SK-N-SH (cell line): ENCODE data around the gene WDR46. TPM values are rescaled to one million over a fixed set of nuclear protein-coding genes. Genes with fewer than 3 reads are reported as not detected.

Experiments
- CTCF ChIA-PET: fragments of 300-600, 350-600 bp; formaldehyde crosslinking; extraction: SDS; loops from one replicate; lab custom pipeline; 2021; lab: Yijun Ruan, JAX
- POLR2A ChIA-PET: fragments of 350-600 bp; sonication (Branson Sonifier 250); formaldehyde crosslinking; extraction: SDS; loops from one replicate; lab custom pipeline; 2020; ENCODE audit warnings: antibody characterized with exemption, inconsistent platforms; lab: Yijun Ruan, JAX
- DNase-seq: peaks from one replicate; pipeline ENCODE4 v3.0.0; 2012
- H2AFZ ChIP-seq: fragments of 200-600 bp; sonication (generic); 2 replicates; pipeline ENCODE4 v1.8.1; 2016; ENCODE audit warnings: antibody characterized with exemption, mild to moderate bottlenecking, low read depth
- H3F3A ChIP-seq: fragments of 200-600 bp; sonication (generic); replicated peaks from 2 replicates; pipeline ENCODE3; 2016; ENCODE audit warnings: antibody characterized with exemption, mild to moderate bottlenecking; ENCODE audit not compliant: insufficient read depth
- H3K27ac ChIP-seq, 2 experiments: fragments of 200-500 bp in 1 of 2; fragments of 200-600 bp in 1 of 2; sonication (Bioruptor generic) in 1 of 2; sonication (generic), shearing (Covaris generic) in 1 of 2; 2 replicates each; pipeline versions ENCODE4 v1.5.1 to v1.6.1; 2014 to 2016; ENCODE audit warnings: low read depth in 2 of 2, inconsistent platforms in 1 of 2, low read length in 1 of 2, mild to moderate bottlenecking in 1 of 2, mixed read lengths in 1 of 2
- H3K27me3 ChIP-seq: fragments of 200-600 bp; sonication (generic), shearing (Covaris generic); 2 replicates; pipeline ENCODE4 v1.6.1; 2016; ENCODE audit warnings: mixed run types; ENCODE audit not compliant: insufficient read depth
- H3K36me3 ChIP-seq, 2 experiments: fragments of 200-500 bp in 1 of 2; fragments of 200-600 bp in 1 of 2; sonication (Bioruptor generic) in 1 of 2; sonication (generic) in 1 of 2; replicated peaks in 1 of 2; 2 replicates each; pipeline versions ENCODE3 to v1.5.1; 2014 to 2016; ENCODE audit warnings: low read length in 1 of 2, mild to moderate bottlenecking in 1 of 2; ENCODE audit not compliant: insufficient read depth in 2 of 2, control insufficient read depth in 1 of 2
- H3K4me1 ChIP-seq, 2 experiments: fragments of 200-500 bp in 1 of 2; fragments of 200-600 bp in 1 of 2; sonication (Bioruptor generic) in 1 of 2; sonication (generic), shearing (Covaris generic) in 1 of 2; 2 replicates each; pipeline versions ENCODE4 v1.5.1 to v1.6.1; 2014 to 2016; ENCODE audit warnings: low read depth in 1 of 2, low read length in 1 of 2, mixed run types in 1 of 2; ENCODE audit not compliant: insufficient read depth in 2 of 2, control insufficient read depth in 1 of 2
- H3K4me2 ChIP-seq: fragments of 200-600 bp; sonication (generic), shearing (Covaris generic); 2 replicates; pipeline ENCODE4 v1.6.1; 2017; ENCODE audit warnings: mixed run types
- H3K4me3 ChIP-seq, 2 experiments: fragments of 200-500 bp in 1 of 2; fragments of 200-600 bp in 1 of 2; sonication (Bioruptor generic) in 1 of 2; sonication (generic), shearing (Covaris generic) in 1 of 2; 2 replicates each; pipeline versions ENCODE4 v1.5.1 to v1.8.1; 2014 to 2016; ENCODE audit warnings: low read depth in 2 of 2, inconsistent platforms in 1 of 2, low read length in 1 of 2, mild to moderate bottlenecking in 1 of 2, mixed read lengths in 1 of 2, moderate library complexity in 1 of 2
- H3K79me2 ChIP-seq: fragments of 200-600 bp; sonication (generic); 2 replicates; pipeline ENCODE4 v1.8.1; 2017; ENCODE audit warnings: mild to moderate bottlenecking; ENCODE audit not compliant: insufficient read depth
- H3K9ac ChIP-seq: fragments of 200-600 bp; sonication (generic); 2 replicates; pipeline ENCODE4 v1.6.1; 2017; ENCODE audit warnings: mixed run types
- H3K9me2 ChIP-seq: fragments of 200-600 bp; sonication (generic); 2 replicates; pipeline ENCODE4 v1.6.1; 2017; ENCODE audit warnings: mixed run types
- H3K9me3 ChIP-seq: fragments of 200-600 bp; sonication (generic); 2 replicates; pipeline ENCODE4 v1.6.1; 2017; ENCODE audit warnings: mixed run types, mild to moderate bottlenecking, moderate library complexity
- H4K20me1 ChIP-seq: fragments of 200-600 bp; sonication (generic); 2 replicates; pipeline ENCODE4 v1.6.1; 2017; ENCODE audit warnings: mild to moderate bottlenecking, mixed run types; ENCODE audit not compliant: insufficient read depth
- CHD2 ChIP-seq: fragments of 150-350 bp; IDR thresholded peaks from 2 replicates; pipeline ENCODE4 v1.6.1; 2018; ENCODE audit warnings: low read length; ENCODE audit not compliant: partially characterized antibody
- ELF1 ChIP-seq: IDR thresholded peaks from 2 replicates; pipeline ENCODE4 v1.4.0; 2012
- FOXJ3 ChIP-seq: sonication (generic); formaldehyde crosslinking; IDR thresholded peaks from 2 replicates; pipeline ENCODE4 v1.5.1; 2020; ENCODE audit warnings: mild to moderate bottlenecking, missing genetic modification reagents
- IRF3 ChIP-seq: fragments of 150-350 bp; IDR thresholded peaks from 2 replicates; pipeline ENCODE4 v1.6.1; 2016; ENCODE audit warnings: mild to moderate bottlenecking, low read depth, low read length
- JUND ChIP-seq: IDR thresholded peaks from 2 replicates; pipeline ENCODE4 v1.4.0; 2012
- MEF2A ChIP-seq: IDR thresholded peaks from 2 replicates; pipeline ENCODE4 v1.4.0; 2012; ENCODE audit warnings: low read depth, borderline replicate concordance
- MXI1 ChIP-seq: IDR thresholded peaks from 2 replicates; pipeline ENCODE4 v1.6.1; 2012; ENCODE audit warnings: mild to moderate bottlenecking, low read depth, low read length, improper control_type of control experiment
- NFIC ChIP-seq: IDR thresholded peaks from 2 replicates; pipeline ENCODE4 v1.4.0; 2012; ENCODE audit warnings: borderline replicate concordance
- NRF1 ChIP-seq: IDR thresholded peaks from 2 replicates; pipeline ENCODE4 v1.6.1; 2012; ENCODE audit warnings: low read depth, mild to moderate bottlenecking, low read length
- PBX3 ChIP-seq: IDR thresholded peaks from 2 replicates; pipeline ENCODE4; 2012
- POLR2AphosphoS5 ChIP-seq: IDR thresholded peaks from 2 replicates; pipeline ENCODE4 v1.6.1; 2012; ENCODE audit warnings: low read depth, low read length
- RCOR1 ChIP-seq: fragments of 150-350 bp; IDR thresholded peaks from 2 replicates; pipeline ENCODE4 v1.6.1; 2017; ENCODE audit warnings: antibody characterized with exemption, low read length
- SIN3A ChIP-seq: IDR thresholded peaks from 2 replicates; pipeline ENCODE4 v1.6.1; 2012; ENCODE audit warnings: low read depth, mild to moderate bottlenecking, low read length, moderate library complexity, borderline replicate concordance
- SMC3 ChIP-seq: IDR thresholded peaks from 2 replicates; pipeline ENCODE4 v1.6.1; 2012; ENCODE audit warnings: low read depth, low read length, improper control_type of control experiment
- TAF1 ChIP-seq: IDR thresholded peaks from 2 replicates; pipeline ENCODE4 v1.6.1; 2012; ENCODE audit warnings: low read depth, mild to moderate bottlenecking, low read length, moderate library complexity, borderline replicate concordance
- TEAD4 ChIP-seq: IDR thresholded peaks from 2 replicates; pipeline ENCODE4 v1.4.0; 2012; ENCODE audit warnings: mild to moderate bottlenecking, borderline replicate concordance; ENCODE audit not compliant: insufficient read depth
- WGBS: methylation state at CpG from one replicate; pipeline ENCODE4 v1.1.6; 2017; ENCODE audit warnings: low lambda C conversion rate; 5-methylcytosine and 5-hydroxymethylcytosine counted together
- polyA plus RNA-seq, 3 experiments: library from polyadenylated mRNA; depleted of rRNA; stranded (reverse); fragments of >200 nt; gene quantifications; 2 replicates each; pipeline ENCODE4 v1.2.3, GENCODE V29; 2012
- TF ChIP-seq, protein P1 (sequence below): IDR thresholded peaks from 2 replicates; pipeline ENCODE4 v1.4.0; 2012; ENCODE audit warnings: low read depth, borderline replicate concordance
- TF ChIP-seq, protein P2 (sequence below): IDR thresholded peaks from 2 replicates; pipeline ENCODE4 v1.4.0; 2012; ENCODE audit warnings: low read depth, borderline replicate concordance

Gene WDR46
- polyA plus RNA-seq, 1 of the 3 experiments (the other 2 are of a cell fraction), result 153 TPM

GRCh38 chr6:33320315-33321181, 31.5 kb upstream of the WDR46 start (continued):
- TF ChIP-seq PBX3 (no peak), TAF1 (no peak), IRF3 (no peak), CHD2 (no peak), SMC3 (no peak), SIN3A (no peak), ELF1 (no peak), MEF2A (no peak; the same call in 1 of the 2 replicates), NRF1 (no peak), NFIC (peak; percentile 73), POLR2AphosphoS5 (no peak), RCOR1 (no peak)
- TF ChIP-seq, protein P1, sequence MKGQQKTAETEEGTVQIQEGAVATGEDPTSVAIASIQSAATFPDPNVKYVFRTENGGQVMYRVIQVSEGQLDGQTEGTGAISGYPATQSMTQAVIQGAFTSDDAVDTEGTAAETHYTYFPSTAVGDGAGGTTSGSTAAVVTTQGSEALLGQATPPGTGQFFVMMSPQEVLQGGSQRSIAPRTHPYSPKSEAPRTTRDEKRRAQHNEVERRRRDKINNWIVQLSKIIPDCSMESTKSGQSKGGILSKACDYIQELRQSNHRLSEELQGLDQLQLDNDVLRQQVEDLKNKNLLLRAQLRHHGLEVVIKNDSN, result no peak

GRCh38 chr6:33319939-33320314, 30.9 kb upstream of the WDR46 start:
- WGBS, result 92% methylated on average over 3 of the region's 3 CpGs
- no peaks in the 10 kb centered on the region for H4K20me1 ChIP-seq
- H3K4me2 ChIP-seq, result peak overlapping the region; percentile 99
- H3F3A ChIP-seq, result peaks cover 49% of the 10 kb centered on the region
- H3K4me1 ChIP-seq, result peaks cover 35 to 52% of the 10 kb centered on the region in 2 experiments; a peak in 3 of 4 replicates
- H3K9me2 ChIP-seq, result no peaks in the 10 kb centered on the region
- H3K36me3 ChIP-seq, result peaks cover 19 to 27% of the 10 kb centered on the region in 2 experiments
- DNase-seq, result no peak
- H2AFZ ChIP-seq, result no peak overlapping the region
- H3K79me2 ChIP-seq, result peaks cover 51% of the 10 kb centered on the region
- ChIA-PET POLR2A (no interaction called here), CTCF (interaction anchor here (2.2 to 4.5 kb wide), 2 partner anchors 25 to 106 kb away, joined by 8 to 16 read pairs; no protein-coding TSS in a partner anchor)
- peak overlapping the region; percentile 87 for H3K9ac ChIP-seq
- peak overlapping the region; percentile 29 to 79; a peak in 2 of 4 replicates for H3K4me3 ChIP-seq
- H3K9me3 ChIP-seq, result no peaks in the 10 kb centered on the region
- no peak for TF ChIP-seq JUND
- TF ChIP-seq MXI1, result no peak
- TF ChIP-seq TAF1, result no peak
- TF ChIP-seq, protein P2, sequence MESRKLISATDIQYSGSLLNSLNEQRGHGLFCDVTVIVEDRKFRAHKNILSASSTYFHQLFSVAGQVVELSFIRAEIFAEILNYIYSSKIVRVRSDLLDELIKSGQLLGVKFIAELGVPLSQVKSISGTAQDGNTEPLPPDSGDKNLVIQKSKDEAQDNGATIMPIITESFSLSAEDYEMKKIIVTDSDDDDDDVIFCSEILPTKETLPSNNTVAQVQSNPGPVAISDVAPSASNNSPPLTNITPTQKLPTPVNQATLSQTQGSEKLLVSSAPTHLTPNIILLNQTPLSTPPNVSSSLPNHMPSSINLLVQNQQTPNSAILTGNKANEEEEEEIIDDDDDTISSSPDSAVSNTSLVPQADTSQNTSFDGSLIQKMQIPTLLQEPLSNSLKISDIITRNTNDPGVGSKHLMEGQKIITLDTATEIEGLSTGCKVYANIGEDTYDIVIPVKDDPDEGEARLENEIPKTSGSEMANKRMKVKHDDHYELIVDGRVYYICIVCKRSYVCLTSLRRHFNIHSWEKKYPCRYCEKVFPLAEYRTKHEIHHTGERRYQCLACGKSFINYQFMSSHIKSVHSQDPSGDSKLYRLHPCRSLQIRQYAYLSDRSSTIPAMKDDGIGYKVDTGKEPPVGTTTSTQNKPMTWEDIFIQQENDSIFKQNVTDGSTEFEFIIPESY, result no peak
- TF ChIP-seq FOXJ3 (CRISPR knock-in tag), result no peak
- no peak for TF ChIP-seq NFIC
- TF ChIP-seq IRF3, result no peak
- no peak for TF ChIP-seq TEAD4
- no peak for TF ChIP-seq ELF1
- H3K27ac ChIP-seq, result peak overlapping the region; percentile 54 to 88
- H3K27me3 ChIP-seq, result no peaks in the 10 kb centered on the region
